Esophagus squamous epithelium (tissue), 5 donors: ENCODE measurements around the gene CTSW. TPM values are rescaled to one million over a fixed set of nuclear protein-coding genes. Genes with fewer than 3 reads are reported as not detected.
"Not testable (repeated sequence)": the region's sequence is repeated elsewhere in the genome, so short reads cannot be mapped to it uniquely, and the experiment has no call there.

Experiments
- DNase-seq: peaks from one replicate; lab custom pipeline; 2025; lab: John Stamatoyannopoulos, UW
- H3K27ac ChIP-seq, 4 donors: fragments of 200-600 bp; sonication (generic); one replicate each; pipeline ENCODE4 v1.5.1; 2016 to 2019; ENCODE audit warnings: mild to moderate bottlenecking in 1 of 4
- H3K27me3 ChIP-seq, 4 donors: fragments of 200-600 bp; sonication (generic); 1 replicate in 3 of 4; 2 replicates in 1 of 4; pipeline versions ENCODE4 v1.5.1 to v1.6.0; 2017 to 2021; ENCODE audit warnings: antibody characterized with exemption in 1 of 4
- H3K36me3 ChIP-seq, 3 donors: fragments of 200-600 bp; sonication (generic); one replicate each; pipeline ENCODE4 v1.5.1; 2016 to 2019
- H3K4me1 ChIP-seq, 3 donors: fragments of 200-600 bp; sonication (generic); one replicate each; pipeline ENCODE4 v1.5.1; 2017 to 2019
- H3K4me3 ChIP-seq, 4 donors: fragments of 200-600 bp; sonication (generic); 1 replicate in 3 of 4; 2 replicates in 1 of 4; pipeline ENCODE4 v1.5.1; 2016 to 2019; ENCODE audit warnings: mild to moderate bottlenecking in 2 of 4, moderate library complexity in 1 of 4
- H3K9me3 ChIP-seq, 3 donors: fragments of 200-600 bp; sonication (generic); one replicate each; pipeline ENCODE4 v1.5.1; 2016 to 2019
- POLR2A ChIP-seq, 4 donors: fragments of 450-650 bp; IDR thresholded peaks; one replicate each; pipeline ENCODE4 v1.6.1; 2017; ENCODE audit warnings: antibody characterized with exemption in 4 of 4, mild to moderate bottlenecking in 4 of 4, moderate library complexity in 3 of 4
- WGBS, 2 donors: methylation state at CpG; one replicate each; pipeline ENCODE4 v1.1.5; 2018; 5-methylcytosine and 5-hydroxymethylcytosine counted together
- intact Hi-C: fragments of 100-400 bp; cut with DNase I; formaldehyde crosslinking; loops from one replicate; pipeline ENCODE4 v1.15.0; 2022
- total RNA-seq, 4 donors: library from RNA; depleted of rRNA; stranded (reverse); fragments of >200 nt; gene quantifications; one replicate each; pipeline ENCODE4 v1.1.0, GENCODE V29; 2016
- TF ChIP-seq, protein P1 (sequence below), 6 experiments: fragments of 450-650 bp in 4 of 6; fragments of 200-600 bp in 2 of 6; sonication (generic) in 2 of 6; IDR thresholded peaks; one replicate each; pipeline ENCODE4 v1.5.1; 2016 to 2019; ENCODE audit warnings: antibody characterized with exemption in 6 of 6, mild to moderate bottlenecking in 4 of 6, moderate library complexity in 4 of 6
- donor health status: DM: yes; HTN: yes; CAD: no.

CTSW gene
- total RNA-seq, 4 donors from 2014 or later, result 0.21 to 3.6 (median 1.8) TPM

DNA sequence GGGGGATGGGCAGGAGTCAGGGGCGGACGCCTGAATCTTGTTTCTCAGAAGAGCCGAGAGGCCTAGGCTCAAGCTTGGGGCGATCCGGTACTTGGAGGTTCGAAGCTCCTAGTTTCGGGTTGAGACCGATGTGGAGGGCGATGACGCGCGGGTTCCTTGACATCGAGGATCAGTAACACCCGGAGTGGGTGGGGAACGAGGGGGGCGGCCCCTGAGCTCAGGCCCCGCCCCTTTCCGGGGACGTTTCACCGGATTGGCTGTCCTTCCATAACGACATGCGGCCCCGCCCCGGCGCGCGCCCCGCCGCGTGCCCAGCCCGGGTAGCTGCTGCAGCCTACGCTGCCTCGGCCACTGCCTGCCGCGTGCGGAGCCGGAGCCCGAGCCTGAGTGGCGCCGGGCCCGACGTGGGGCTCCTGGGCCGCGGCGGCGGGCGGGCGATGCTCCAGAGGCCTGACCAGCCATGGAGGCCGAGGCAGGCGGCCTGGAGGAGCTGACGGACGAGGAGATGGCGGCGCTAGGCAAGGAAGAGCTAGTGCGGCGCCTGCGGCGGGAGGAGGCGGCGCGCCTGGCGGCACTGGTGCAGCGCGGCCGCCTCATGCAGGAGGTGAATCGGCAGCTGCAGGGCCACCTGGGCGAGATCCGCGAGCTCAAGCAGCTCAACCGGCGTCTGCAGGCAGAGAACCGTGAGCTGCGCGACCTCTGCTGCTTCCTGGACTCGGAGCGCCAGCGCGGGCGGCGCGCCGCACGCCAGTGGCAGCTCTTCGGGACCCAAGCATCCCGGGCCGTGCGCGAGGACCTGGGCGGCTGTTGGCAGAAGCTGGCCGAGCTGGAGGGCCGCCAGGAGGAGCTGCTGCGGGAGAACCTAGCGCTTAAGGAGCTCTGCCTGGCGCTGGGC is 10.9 kb downstream of the CTSW start, which contains the start of gene CCDC85B:
CCDC85B (plus strand) TSS at position 350 of the 895 bp plus-strand sequence; CDS start at position 461, 111 bp downstream.
- intact Hi-C loops, result no loop called here
- DNase-seq, result peak; percentile 91
- WGBS, 2 donors, result 0% methylated on average over 7 to 9 of the region's 94 CpGs
- Histone ChIP-seq H3K27ac (peak within 1 kb of the TSS; percentile 93 to 98 (median 97)), H3K9me3 (no peaks in the 10 kb centered on the region), H3K27me3 (no peaks in the 10 kb centered on the region), H3K4me3 (peak within 1 kb of the TSS; percentile 64 to 90 (median 83)), H3K4me1 (peaks cover 53 to 82% (median 57%) of the 10 kb centered on the region in 3 donors), H3K36me3 (peaks cover 0 to 38% (median 3%) of the 10 kb centered on the region in 3 donors)
- TF ChIP-seq, protein P1, sequence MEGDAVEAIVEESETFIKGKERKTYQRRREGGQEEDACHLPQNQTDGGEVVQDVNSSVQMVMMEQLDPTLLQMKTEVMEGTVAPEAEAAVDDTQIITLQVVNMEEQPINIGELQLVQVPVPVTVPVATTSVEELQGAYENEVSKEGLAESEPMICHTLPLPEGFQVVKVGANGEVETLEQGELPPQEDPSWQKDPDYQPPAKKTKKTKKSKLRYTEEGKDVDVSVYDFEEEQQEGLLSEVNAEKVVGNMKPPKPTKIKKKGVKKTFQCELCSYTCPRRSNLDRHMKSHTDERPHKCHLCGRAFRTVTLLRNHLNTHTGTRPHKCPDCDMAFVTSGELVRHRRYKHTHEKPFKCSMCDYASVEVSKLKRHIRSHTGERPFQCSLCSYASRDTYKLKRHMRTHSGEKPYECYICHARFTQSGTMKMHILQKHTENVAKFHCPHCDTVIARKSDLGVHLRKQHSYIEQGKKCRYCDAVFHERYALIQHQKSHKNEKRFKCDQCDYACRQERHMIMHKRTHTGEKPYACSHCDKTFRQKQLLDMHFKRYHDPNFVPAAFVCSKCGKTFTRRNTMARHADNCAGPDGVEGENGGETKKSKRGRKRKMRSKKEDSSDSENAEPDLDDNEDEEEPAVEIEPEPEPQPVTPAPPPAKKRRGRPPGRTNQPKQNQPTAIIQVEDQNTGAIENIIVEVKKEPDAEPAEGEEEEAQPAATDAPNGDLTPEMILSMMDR (IDR thresholded peaks at IDR 0.05), result peak in 3 of 6 experiments; percentile 20 to 25 (median 20)
- peak in 3 of 4 donors; percentile 82 to 99 (median 96) for TF ChIP-seq POLR2A (IDR thresholded peaks at IDR 0.05)

DNA sequence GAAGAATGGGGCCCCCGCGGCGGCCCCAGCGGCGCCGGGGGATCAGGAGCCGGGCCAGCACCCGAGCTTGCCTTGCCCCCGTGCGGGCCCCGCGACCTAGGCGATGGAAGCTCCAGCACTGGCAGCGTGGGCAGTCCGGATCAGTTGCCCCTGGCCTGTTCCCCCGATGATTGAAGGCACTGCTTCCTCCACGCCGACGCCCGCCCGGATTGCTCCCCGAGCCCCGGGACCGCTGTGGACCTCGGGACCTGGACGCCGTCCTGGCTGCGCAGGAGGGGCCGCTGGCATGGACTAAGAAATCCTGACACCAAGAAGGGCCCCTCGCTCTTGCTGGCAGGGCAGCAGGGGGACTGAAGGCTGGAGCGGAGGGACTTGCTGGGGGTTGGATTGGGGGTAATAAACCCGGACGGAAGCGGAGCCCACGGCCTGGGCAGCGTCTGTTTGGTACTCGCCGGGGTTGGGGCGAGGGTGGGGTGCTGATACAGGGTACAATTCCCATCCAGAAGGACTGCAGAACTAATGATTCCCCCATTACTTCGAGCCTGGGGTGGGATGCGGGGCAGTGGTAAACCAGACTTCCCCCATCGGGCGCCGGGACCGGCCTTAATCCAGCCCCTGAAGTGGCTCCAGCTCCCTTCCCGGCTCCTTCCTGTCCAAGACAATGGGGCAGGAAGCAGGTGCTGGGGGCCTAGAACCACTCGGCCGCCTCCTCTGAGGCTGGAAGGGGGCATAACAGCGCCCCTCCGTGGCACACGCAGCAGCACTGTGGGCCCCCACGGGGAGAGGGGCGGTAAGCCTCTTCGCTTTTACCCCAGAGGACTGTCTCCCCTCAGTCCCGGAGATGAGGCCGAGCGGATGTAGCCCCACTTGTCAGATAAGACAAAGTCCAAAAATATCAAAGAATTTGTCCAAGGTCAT is 11.8 kb downstream of the CTSW start:
- intact Hi-C loops, result no loop called here
- Histone ChIP-seq H3K27me3 (no peaks in the 10 kb centered on the region), H3K9me3 (no peaks in the 10 kb centered on the region), H3K27ac (peak overlapping the region; percentile 93 to 98 (median 97)), H3K4me3 (peak overlapping the region; percentile 64 to 90 (median 83)), H3K4me1 (peaks cover 53 to 78% (median 57%) of the 10 kb centered on the region in 3 donors), H3K36me3 (peaks cover 0 to 30% (median 0%) of the 10 kb centered on the region in 3 donors)
- DNase-seq, result no peak
- WGBS, 2 donors, result 3 to 14% methylated on average over 8 to 11 of the region's 57 CpGs
- peak in 1 of 4 donors; percentile 11 for TF ChIP-seq POLR2A (IDR thresholded peaks at IDR 0.05)
- TF ChIP-seq, protein P1 (IDR thresholded peaks at IDR 0.05), result peak in 1 of 6 experiments; percentile 3

DNA sequence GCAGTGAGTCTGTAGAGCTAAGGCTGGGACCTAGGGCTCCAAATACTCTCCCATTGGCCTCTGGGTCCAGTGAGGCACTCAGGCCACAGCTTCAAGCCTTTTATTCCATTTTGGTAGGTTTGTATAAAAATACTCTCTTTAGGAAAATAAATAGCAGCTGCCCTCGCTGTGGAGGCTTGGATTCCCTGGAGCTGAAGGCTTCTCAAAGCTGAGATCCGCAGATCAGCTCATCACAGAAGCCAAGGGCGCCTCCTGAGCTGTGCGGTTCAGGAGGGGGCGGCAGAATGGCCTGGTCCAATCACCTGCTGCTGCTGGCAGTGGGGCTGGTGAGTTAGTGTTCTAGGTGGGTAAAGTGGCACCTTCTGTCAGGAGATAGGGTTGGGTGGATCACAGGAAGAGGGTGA is 12.5 kb downstream of the CTSW start:
- 69% methylated on average over 5 of the region's 5 CpGs; no CpG with 5 or more reads in 1 of the 2 donors for WGBS, 2 donors
- Histone ChIP-seq H3K27ac (peak overlapping the region; percentile 93 to 98 (median 97)), H3K4me3 (peak overlapping the region in 3 of 4 donors; percentile 83 to 90 (median 83)), H3K36me3 (peaks cover 0 to 24% (median 0%) of the 10 kb centered on the region in 3 donors), H3K4me1 (peaks cover 53 to 78% (median 57%) of the 10 kb centered on the region in 3 donors)
- H3K9me3 ChIP-seq, H3K27me3 ChIP-seq, intact Hi-C loops, DNase-seq: not testable (repeated sequence)

DNA sequence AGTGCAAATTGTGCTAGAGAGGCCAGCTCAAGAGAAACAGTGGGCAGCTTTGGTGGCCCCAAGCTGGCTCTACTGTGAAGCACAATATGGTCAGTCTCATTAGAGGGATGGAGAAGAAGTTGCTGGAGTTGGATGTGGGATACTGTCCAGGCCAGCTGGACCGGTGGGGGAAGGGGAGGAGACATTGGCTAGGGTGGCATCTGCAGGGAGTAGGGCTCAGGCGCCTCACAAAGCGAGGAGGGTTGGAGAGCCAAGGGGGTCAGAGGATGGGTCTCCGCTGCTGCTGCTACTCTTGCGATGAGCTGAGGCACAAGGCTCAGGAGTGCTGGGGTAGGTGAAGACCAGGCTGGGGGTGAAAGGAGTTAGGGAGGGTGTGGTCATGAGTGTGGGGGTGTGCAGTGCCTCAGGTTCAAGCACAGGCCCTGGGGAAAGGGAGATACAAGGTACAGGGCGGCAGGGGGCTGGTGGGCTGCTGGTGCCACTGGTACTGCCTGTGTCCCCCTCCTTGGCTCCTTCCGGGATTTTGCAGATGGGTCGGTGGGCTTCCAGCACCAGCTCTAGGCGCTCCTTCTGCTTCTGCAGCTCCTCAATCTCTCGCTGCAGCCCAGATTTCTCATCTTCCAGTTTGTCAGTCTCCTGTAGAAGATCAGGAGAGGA is 13.2 kb downstream of the CTSW start:
- DNase-seq, result no peak
- Histone ChIP-seq H3K9me3 (no peaks in the 10 kb centered on the region), H3K4me3 (peak overlapping the region in 1 of 4 donors; percentile 83), H3K27me3 (no peaks in the 10 kb centered on the region), H3K36me3 (peaks cover 0 to 23% (median 0%) of the 10 kb centered on the region in 3 donors), H3K27ac (peak overlapping the region; percentile 93 to 98 (median 97)), H3K4me1 (peaks cover 46 to 76% (median 52%) of the 10 kb centered on the region in 3 donors)
- no peak for TF ChIP-seq POLR2A (IDR thresholded peaks at IDR 0.05)
- TF ChIP-seq, protein P1 (IDR thresholded peaks at IDR 0.05), result no peak
- 62 to 78% methylated on average over 7 to 9 of the region's 10 CpGs for WGBS, 2 donors
- intact Hi-C loops, result no loop called here
